ENCODE data around the gene PODN. TPM values are rescaled to one million over a fixed set of nuclear protein-coding genes. Genes with fewer than 3 reads are reported as not detected.

PODN gene
- total RNA-seq, 2 donors from 2014 or later, result 35.8 to 123 TPM

- Histone ChIP-seq H3K27ac (no peak overlapping the region), H3K27me3 (no peaks in the 10 kb centered on the region), H3K36me3 (replicated peaks in 1 of 2; ENCODE audit: insufficient read depth in 1 of 2, low read depth in 2 of 2) (no peaks in the 10 kb centered on the region), H3K4me3 (no peak overlapping the region), H3K4me1 (peaks cover 5% of the 10 kb centered on the region), H3K9me3 (no peaks in the 10 kb centered on the region)
- WGBS, 2 donors, result 86 to 93% methylated on average over 18 to 20 of the region's 20 CpGs
- intact Hi-C loops (cut with DNase I), result no loop called here
- DNase-seq (no peak), ATAC-seq (no peak)
- TF ChIP-seq POLR2A (IDR thresholded peaks at IDR 0.05), result no peak
- no peak for TF ChIP-seq CTCF (IDR thresholded peaks at IDR 0.05)
These were observed 31.9 kb downstream of the PODN start for GRCh38 chr1:53093778-53094532.

GRCh38 chr1:53094533-53094919 lies 32.5 kb downstream of the PODN start:
- intact Hi-C loops (cut with DNase I), result no loop called here
- DNase-seq (no peak), ATAC-seq (no peak)
- Histone ChIP-seq H3K4me3 (no peak overlapping the region), H3K27me3 (no peaks in the 10 kb centered on the region), H3K27ac (no peak overlapping the region), H3K4me1 (peaks cover 5% of the 10 kb centered on the region), H3K9me3 (no peaks in the 10 kb centered on the region), H3K36me3 (replicated peaks in 1 of 2; ENCODE audit: insufficient read depth in 1 of 2, low read depth in 2 of 2) (no peaks in the 10 kb centered on the region)
- TF ChIP-seq CTCF (IDR thresholded peaks at IDR 0.05) (no peak), POLR2A (IDR thresholded peaks at IDR 0.05) (no peak)
- WGBS, 2 donors, result 70 to 81% methylated on average over 10 to 13 of the region's 13 CpGs

DNA sequence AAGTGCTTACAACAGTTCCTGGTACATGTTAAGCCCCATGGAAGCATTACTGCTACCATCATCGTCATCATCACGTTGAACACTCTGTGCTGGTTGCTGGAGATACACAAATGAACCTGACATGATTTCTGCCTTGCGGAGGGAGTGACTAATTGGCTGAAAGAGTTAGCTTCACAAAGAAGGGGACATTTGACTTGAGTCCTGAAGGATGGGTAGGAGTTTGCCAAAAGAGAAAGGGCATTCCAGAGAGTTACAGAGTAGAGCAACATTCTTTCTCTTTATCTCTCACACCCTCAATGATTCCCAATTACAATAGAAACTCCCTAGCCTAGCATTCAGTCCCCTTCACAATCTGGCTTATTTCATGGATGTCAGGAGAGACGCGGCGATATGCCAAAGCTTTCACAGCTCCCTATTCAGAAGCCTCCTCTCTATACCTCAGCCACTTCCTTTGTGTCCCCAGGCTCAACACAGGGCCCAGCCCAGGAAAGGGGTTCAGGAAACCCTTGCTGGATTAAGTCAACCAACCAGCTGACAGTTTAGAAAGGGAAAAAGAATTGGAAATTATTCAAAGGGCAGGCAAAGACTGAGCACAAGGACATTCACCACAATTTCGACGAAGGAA lies 42.4 kb downstream of the PODN start:
- no peak for TF ChIP-seq POLR2A (IDR thresholded peaks at IDR 0.05)
- no peak for TF ChIP-seq CTCF (IDR thresholded peaks at IDR 0.05)
- Histone ChIP-seq H3K27ac (no peak overlapping the region), H3K36me3 (replicated peaks in 1 of 2; ENCODE audit: insufficient read depth in 1 of 2, low read depth in 2 of 2) (no peaks in the 10 kb centered on the region), H3K9me3 (no peaks in the 10 kb centered on the region), H3K4me1 (peaks cover 9% of the 10 kb centered on the region), H3K27me3 (no peaks in the 10 kb centered on the region), H3K4me3 (no peak overlapping the region)
- intact Hi-C loops (cut with DNase I), result no loop called here
- ATAC-seq (no peak), DNase-seq (no peak)
- WGBS, 2 donors, result 66 to 70% methylated on average over 8 of the region's 8 CpGs

- Histone ChIP-seq H3K4me3 (no peak overlapping the region), H3K4me1 (peaks cover 12% of the 10 kb centered on the region), H3K27me3 (no peaks in the 10 kb centered on the region), H3K27ac (no peak overlapping the region), H3K9me3 (no peaks in the 10 kb centered on the region), H3K36me3 (replicated peaks in 1 of 2; ENCODE audit: insufficient read depth in 1 of 2, low read depth in 2 of 2) (no peaks in the 10 kb centered on the region)
- TF ChIP-seq CTCF (IDR thresholded peaks at IDR 0.05) (no peak), POLR2A (IDR thresholded peaks at IDR 0.05) (no peak)
- 87 to 92% methylated on average over 7 of the region's 7 CpGs for WGBS, 2 donors
- DNase-seq (no peak), ATAC-seq (no peak)
- intact Hi-C loops (cut with DNase I), result no loop called here
These were observed 45.1 kb downstream of the PODN start for GRCh38 chr1:53107090-53107489.

All from body of pancreas (tissue), 4 donors.